CD4-positive, alpha-beta T cell treated with Interleukin-4 for 1 hour (primary cell): Measurements from ENCODE around the gene FEN1.

Source experiments
- DNase-seq, 2 donors: peaks; one replicate each; pipeline ENCODE4 v3.0.0-alpha.2; 2020 to 2022

Gene FEN1

DNA sequence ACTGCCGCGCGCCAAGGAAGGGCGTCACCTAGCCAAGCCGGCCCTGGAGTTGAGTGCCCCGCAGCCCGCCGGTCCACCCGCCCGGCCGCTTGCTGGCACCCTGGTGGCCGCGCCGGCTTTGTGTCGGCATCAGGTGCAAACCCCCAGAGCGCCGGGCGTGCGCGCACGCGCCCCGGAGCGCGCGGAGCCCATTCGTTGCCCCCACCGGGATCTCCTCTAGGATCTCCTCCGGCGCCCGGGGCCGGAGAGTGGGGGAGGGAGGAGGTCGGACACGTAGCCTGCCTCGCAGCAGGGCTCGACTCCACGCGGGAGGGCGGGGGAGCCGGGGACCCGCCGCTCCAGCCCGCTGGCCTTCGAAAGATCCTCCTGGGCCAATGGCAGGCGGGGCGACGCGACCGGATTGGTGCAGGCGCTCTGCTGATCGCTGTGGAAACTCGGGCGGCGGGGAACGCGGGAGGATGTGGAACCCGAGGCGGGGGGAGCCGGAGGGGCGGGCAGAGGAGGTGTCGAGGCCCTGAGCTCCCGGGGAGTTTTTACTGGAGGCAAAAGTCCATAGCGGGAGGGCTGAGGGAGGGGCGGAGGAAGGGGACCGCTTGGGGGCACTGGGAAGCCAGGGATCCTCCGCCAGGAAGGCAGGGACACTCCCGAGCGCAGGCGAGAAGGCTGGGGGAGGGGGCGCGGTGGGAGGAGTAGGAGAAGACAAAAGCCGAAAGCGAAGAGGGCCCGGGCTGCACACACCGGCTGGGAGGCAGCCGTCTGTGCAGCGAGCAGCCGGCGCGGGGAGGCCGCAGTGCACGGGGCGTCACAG, 35.1 kb downstream of the FEN1 start, which contains the start of gene FADS2:
TSS of gene FADS2 (plus strand) at position 730 of the 808 bp plus-strand sequence. CDS start 91 bp downstream, outside the sequence.
- DNase-seq = peak; percentile 63 to 64

DNA sequence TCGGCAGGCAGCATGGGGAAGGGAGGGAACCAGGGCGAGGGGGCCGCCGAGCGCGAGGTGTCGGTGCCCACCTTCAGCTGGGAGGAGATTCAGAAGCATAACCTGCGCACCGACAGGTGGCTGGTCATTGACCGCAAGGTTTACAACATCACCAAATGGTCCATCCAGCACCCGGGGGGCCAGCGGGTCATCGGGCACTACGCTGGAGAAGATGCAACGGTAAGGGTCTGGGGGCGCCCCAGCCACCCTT, 35.6 kb downstream of the FEN1 start:
- no peak for DNase-seq

DNA sequence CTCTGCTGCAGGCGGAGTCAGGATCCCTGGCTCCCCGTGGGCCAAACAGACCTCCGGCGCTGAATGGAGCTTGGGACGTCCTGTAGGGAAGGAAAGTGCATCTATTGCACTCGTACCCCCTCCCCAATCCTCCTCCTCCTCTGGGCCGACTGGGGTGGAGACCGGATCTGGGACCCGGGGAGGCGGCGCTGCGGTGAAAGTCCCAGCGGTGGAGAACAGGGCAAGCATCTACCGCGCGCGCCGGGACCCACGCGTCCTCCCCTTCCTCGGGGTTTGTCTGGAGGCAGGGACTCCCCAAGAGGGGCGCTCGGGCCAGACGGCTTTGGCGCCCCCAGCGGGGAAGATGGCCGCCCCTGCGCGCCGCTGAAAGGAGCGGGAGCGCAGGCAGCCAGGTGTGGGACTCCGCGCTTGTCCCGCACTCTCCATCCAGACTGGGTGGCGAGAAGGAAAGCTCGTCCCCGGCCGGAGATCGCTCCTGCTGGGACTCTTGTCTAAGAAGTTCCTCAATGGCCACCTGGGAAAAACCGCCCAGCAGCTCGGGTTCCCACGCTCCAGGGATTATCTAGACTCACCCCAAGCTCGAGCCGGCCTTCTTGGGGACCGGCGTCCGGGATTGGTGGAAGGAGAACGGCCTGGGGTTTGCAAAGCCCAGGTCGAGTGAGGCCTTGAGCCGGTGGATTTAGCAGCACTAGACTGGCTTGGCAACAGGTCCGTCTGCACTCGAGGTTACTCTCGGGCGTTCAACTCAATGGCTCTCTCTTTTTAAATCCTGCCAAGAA, 36.1 kb downstream of the FEN1 start:
- peak; percentile 15 for DNase-seq

DNA sequence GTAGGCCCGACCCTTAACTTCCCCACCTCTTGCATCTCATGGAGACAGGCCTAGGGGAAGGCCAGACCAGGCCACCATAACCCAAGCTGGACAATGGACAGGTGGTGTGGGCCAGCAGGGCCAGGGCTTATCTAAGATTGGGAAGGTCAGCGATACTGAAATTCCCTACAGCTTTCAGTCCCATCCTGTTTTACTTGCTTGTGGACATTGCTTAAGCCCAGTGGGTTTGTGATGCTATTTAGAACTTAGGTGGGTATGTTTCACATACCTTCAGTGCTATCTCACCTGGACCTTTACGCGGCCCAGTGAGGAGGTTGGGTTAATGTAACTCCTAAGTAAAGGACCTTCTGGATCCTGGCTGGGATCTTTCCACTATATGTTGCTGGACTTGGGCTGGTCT, 37.1 kb downstream of the FEN1 start:
- no peak for DNase-seq

DNA sequence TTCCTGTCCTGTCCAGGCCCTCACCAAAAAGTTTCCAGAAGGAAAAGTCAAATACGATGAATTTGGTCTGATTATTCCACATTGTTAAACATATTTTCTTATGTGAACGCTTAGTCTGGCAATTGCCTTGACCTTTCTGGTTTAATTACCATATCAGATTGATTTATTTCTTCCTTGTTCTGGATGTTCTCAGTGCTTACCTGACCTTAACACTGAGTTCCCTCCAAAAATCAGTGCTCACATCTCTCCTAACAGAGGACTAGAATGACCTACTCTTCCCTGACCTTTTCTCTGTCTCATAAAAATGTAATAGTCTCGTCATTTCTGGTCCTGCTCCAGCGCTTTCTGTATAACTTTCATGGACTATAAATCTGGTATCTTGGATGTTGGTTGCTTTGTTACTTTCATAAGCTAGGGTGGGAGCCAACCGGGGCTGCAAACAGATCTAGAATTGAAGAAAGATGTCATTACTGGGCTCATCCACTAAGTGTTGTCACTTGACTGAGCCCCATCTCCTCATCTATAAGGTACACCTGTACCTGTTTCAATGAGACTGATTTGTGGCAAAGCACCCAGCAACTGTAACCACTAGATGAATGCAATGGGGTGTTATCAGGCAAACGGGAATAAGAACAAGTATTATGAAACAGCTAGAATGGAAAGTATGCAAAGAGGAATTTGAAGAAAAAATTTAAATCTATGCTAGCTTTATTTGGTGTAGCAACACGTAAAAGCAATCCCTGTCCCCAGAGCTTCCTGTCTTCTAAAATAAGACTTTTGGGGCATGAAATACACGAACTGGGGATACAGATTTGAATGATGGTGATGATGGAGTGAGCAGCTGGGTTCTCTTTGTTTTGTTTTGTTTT, 37.8 kb downstream of the FEN1 start:
- no peak for DNase-seq

DNA sequence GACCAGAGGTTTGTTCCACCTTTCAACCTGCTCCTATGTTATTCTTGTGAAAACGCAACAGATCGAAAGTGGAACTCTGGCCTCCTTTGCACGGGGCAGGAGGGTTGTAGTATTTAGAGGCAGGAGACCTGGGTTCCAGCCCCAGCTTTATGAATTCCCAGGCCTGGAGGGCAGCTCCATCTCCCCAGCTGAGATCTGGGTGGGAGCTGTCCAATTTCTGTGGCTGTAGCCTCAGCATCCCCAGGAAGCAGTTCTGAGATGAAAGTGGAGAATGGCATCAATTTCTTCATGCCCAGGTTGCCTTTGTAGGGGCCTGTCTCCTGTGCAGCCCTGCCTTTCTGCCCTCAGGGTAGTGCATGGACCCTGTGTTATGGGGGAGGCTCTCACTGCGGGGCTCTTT, 39.5 kb downstream of the FEN1 start:
- no peak for DNase-seq

DNA sequence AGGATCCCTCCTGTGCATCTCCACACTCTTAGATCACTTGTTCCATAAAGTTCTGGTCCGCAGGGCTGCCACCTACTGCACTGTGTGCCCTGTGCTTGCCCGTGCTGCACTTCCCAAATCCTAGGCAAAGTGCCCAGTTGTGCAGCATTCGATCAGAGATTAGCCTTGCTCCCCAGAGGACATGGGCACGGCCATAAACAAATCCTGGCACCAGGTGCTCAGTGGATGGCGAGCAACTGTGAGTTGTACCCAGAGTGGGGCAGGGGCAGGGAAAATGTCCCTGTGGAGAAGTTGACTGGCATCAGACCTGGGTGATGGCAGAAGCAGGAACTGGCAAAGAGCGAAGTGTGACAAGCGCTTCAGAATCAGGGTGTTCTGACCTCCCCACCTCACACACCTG, 40.0 kb downstream of the FEN1 start:
- DNase-seq = no peak

DNA sequence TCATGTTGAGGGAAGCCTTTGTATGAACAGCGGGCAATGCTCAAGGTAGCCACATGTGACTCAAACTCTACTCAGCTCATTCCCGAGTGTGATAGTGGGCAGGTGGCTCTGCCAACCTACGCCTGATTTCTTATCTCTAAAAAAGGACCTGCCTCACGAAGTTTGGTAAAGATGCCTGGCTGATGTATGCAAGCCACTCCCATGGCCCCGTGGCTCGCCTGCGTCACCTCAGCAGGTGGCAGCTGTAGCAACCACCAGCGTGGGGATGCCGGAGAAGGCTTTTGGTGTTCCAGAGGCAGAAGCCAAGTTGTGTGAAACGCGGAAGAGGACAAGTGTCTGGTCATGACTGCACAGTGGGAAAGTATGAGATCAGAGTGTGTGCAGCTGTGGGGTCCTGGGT, 40.8 kb downstream of the FEN1 start:
- peak in 1 of 2 donors; percentile 29 for DNase-seq

DNA sequence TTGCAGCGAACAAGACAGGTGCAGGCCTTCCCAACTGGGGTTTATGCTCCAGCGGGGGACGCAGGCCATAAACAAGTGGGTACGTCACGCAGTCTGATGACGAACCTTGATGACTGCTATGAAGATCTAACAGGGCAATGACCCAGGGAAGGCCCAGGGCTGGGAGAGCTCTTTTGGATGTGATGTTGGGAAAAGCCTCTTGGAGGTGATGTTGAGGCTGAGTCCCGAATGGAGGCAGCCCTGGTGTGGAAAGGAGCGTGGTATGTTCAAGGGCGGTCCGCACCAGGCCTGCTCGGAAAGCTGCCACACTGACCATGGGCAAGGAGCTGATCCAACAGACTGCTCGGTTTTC, 41.2 kb downstream of the FEN1 start:
- DNase-seq = no peak

DNA sequence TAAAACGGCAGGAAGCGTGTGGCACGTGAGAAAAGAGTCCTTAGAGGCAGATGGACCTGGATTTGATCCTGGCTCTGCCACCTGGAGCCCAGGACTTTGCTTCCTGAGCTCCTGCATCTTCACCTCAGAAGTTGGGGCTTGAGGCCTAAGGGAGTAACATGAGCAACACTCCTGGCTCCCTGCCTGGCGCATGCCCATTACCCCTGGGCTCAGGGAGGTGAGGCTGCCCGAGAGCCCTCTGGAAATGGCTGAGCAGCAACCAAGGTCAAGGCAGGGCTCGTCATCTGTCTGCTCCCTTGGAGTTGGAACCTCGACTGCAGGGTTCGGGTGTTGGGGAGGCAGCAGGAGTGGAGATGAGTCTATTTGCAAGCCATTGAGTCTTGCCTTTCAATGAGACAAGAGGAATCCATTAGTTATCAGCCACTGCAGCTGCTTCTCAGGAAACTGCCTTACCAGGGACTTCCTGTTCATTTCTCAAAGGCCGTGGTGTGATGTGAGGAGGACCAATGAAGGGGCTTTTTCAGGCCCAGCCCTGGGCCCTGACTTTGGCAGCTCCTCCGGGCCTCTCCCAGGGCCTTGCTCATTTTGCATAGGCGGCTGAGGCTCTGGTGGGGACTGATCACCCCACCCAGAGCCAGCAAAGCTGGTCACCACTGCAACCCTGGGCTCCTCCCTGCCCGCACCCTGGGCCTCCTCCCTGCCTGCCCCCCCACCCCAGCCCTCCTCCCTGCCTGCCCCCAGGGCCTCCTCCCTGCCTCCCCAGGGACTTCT, 41.8 kb downstream of the FEN1 start:
- peak; percentile 69 to 70 for DNase-seq

DNA sequence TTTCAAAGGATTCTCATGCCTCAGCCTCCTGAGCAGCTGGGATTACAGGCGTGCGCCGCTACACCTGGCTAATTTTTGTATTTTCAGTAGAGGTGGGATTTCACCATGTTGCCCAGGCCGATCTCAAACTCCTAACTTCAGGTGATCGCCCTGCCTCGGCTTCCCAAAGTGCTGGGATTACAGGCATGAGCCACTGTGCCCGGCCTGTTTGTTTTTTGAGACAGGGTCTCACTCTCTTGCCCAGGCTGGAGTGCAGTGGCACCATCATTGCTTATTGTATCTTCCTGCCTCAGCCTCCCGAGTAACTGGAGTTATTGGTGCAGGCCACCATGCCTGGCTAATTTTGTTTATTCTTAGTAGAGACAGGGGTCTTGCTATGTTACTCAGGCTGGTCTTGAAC, 43.5 kb downstream of the FEN1 start:
- no peak for DNase-seq

DNA sequence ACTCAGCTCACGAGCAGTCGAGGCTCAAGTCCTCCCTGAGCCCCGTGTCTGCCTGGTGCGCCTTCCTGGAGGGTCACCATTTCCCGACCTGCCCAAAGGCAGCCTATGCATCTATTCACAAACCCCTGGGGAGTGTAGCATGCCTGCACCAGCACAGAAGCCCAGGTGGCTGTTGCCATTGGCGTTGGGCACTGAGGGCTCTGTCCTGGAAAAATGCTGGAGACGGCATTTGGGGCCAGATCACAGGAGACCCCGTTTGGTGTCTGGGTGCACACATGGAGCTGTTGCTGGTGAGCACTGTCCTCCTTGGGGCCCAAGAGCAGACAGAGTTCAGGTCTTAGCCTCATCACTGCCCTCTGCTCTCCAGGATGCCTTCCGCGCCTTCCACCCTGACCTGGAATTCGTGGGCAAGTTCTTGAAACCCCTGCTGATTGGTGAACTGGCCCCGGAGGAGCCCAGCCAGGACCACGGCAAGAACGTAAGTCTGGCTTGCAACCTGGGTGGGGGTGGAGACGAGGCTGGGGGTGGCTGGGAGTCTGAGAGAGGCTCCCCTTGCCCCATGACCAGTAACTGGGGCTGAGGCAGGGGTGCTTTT, 44.8 kb downstream of the FEN1 start:
- DNase-seq = no peak

DNA sequence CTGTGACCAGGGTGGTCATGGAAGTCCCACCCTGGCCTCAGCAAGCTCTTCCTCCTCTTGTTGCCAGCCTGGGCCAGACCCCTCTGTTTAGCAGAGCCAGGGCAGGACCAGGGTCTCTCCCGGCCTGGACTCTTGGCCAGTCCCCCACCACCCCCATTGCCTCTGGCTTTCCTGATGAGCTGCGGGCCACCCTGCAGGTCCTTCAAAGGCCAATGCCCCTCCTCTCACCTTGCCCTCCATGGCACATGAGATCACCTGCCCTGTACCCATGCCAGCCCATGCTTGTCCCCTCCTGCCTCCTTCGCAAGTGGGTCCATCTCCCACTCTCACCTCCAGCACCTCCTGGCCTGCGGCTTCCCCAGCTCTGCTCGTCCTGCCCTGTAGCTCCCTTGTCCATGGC, 45.8 kb downstream of the FEN1 start:
- DNase-seq = no peak

DNA sequence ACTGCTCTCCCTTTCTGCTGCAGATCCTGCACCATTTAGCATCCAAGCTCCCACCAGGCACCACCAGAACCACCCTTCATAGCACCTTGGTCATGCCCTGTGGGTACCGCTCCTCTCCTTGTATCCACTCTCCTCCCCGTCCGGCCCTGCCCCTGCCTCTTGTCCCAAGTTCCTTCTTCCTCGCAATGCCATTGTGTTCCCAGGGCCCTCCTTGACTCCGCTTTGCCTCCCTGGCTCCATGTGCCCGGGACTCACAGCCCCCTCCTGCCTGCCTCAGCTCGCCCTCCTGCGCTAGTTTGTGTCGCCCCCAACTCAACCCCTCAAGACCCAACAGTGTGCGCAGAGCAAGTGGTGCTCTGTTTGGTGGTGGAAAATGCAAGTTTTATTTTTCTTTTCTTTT, 46.2 kb downstream of the FEN1 start:
- DNase-seq = no peak

DNA sequence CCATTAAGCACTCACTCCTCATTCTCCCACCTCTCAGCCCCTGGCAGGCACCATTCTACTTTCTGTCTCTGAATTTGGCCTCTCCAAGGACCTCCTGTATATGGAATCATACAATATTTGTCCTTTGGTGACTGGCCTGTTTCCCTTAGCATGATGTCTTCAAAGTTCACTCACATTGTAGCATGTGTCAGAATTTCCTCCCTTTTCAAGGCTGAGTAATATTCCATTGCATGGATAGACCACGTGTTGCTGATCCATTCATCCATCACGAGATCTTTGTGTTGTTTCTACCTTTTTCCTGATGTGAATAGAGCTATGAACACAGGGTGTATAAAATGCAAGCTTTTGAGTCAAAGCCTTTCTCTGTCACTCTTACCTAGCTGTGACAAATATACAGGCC, 47.0 kb downstream of the FEN1 start:
- no peak for DNase-seq

DNA sequence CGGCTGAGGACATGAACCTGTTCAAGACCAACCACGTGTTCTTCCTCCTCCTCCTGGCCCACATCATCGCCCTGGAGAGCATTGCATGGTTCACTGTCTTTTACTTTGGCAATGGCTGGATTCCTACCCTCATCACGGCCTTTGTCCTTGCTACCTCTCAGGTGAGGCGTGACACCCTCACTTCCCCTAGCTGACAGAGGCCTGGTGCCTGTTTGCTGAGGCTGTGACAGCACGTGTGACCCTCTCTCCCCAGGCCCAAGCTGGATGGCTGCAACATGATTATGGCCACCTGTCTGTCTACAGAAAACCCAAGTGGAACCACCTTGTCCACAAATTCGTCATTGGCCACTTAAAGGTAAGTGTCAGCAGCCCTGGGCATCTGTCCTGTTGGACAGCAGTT, 47.7 kb downstream of the FEN1 start:
- no peak for DNase-seq

DNA sequence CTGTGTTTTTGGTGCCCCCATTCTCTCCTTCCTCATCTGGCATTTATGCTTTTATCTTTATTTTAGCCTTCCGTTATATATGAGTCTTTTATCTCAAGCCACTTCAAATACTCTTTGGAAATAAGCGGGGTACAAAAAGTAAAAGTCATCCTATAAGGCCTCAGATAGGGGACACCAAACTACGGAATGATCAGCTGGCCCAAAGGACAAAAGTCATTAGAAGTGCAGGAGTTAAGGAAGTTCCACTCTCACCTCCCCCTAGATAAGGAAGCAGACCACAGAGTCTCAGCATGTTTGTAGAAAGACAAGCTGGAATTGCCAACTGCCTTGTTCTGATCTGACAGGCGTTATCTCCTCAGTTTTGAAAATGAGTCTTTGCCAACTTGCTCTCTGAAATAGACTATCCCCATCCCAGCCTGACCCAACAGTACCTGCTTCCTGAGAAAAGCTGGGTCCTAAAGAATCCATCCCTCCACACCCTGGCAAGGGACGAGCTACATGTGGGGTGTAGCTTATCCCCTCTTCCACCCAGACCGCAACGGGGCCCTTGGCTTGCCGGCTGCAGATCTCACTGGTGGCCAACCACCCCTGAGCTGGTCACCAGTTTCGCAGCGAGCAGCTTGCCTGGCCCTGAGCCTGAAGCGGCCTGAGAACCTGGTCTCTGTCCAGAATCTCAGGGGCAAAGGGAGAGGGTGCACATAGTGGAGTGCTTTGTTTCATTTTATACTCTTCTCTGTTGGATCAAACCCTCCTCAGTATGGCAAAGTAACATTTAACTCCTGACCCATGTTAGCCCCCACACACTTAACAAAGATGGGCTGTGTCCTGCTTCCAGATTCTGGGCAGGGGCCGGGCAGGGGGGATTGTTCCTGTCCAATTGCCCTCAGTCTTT, 49.2 kb downstream of the FEN1 start:
- DNase-seq = no peak

DNA sequence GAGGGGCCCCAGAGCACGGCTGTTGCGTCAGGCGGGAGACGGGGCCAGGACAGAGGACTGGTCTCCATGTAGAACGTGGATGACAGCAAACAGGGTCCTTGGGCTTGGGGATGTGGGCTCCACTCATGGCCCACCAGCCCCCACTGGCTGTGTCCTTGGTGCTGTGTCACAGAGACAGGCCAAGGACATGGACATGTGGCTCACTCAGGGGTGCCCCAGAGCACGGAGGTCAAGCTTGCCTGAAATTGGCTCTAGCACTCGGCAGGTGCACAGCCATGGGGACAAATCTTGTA, 49.8 kb downstream of the FEN1 start:
- DNase-seq = no peak

DNA sequence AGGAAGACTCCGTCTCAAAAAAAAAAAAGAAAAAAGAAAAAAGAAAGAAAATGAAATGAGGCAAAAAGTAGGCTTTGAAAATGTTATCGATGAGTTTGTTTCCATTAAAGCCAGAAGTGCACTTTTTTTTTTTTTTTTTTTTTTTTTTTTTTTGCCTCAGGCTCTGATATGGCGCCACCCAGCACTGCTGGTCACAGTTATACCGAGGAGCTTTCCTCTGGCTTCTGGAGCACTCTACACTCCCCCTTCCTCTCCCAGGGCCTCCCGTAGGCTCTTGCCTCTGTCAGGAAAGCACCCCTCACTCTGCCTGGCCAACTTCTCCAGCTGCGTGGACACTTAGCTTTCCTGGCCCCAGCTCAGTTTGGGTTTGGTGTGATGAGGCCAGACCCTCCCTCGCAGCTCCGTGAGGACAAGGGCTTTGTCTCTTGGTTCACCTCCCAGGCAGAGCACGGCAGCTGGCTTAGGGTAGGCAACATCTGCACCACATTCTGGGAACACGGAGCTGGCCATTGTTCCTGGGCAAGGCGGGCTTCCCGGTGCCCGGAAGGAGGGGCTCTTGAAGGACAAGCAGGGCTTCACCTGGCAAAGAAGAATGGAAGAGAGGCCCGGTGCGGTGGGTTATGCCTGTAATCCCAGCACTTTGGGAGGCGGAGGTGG, 52.3 kb downstream of the FEN1 start:
- DNase-seq = no peak

DNA sequence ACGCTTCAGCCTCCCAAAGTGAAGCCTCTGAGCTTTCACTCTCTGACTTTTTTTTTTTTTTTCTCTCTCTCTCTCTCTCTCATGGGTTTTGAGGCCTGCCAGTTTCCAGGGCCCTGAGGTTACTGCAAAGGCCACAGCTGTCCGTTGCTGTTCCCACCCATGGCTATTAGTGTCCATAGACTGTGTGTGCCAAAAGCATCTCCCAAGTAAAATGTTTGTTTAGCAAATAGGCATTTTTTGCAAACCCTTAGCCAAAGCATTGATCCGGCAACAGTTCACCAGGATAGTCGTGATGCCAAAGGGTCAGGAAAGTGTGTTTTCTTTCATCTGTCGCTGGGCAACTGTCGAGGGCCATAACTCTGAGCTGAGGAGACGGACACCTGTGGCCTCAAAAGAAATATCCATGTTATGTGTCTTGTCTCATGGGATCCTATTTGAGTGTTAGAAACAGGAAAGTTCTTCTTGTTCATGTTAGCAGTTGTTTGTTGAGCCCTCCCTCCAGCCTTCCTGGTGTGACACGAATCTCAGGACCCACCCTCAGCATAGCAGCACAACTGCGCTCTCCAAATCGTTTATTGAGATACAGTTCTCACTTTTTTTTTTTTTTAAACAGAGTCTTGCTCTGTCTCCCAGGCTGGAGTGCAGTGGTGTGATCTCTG, 53.8 kb downstream of the FEN1 start:
- no peak for DNase-seq
